ENCODE data around the gene KRTAP5-2. TPM values are rescaled to one million over a fixed set of nuclear protein-coding genes. Genes with fewer than 3 reads are reported as not detected.

KRTAP5-2 gene
- total RNA-seq, 1 experiment from 2014 or later: not detected

DNA sequence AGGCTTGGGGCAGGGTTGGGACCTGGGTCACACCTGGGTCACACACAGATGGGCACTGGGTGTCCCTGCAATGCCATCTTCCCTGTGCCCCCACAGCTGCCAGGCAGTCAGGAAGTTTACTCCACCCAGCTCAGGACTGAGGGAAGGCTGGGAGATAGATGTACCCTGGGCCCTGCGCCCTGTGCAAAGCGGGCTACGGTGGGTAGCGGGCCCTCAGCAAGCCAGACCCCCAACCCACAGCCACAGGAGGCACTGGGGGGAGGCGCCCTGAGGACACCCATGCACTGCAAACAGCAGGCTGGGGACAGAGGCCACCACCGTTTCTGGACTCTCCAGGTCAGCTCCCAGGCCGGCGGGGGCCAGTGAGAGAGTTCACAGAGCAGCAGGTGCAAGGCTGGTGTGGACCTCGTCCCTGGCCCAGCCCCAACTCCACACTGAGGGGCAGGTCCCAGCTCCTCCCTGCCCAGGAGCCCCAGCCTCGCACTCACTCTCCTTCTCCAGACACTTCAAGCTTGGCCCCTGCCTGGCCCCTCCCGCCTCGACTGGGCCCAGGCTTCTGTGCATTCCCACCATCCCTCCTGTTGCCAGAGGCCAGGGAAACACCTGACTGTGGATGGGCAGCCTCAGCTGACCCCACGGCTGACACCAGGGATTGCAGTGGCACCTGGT lies 30.9 kb downstream of the KRTAP5-2 start:
- CTCF ChIA-PET: interaction anchor here (0.6 to 1.2 kb wide), 2 partner anchors 7 to 379 kb away, joined by 4 to 5 read pairs; no protein-coding TSS in a partner anchor
- no peaks in the 10 kb centered on the region for H3K27me3 Mint-ChIP-seq (ENCODE audit: unreplicated experiment)
- BruUV-seq (replicated peaks): no TSS peak

DNA sequence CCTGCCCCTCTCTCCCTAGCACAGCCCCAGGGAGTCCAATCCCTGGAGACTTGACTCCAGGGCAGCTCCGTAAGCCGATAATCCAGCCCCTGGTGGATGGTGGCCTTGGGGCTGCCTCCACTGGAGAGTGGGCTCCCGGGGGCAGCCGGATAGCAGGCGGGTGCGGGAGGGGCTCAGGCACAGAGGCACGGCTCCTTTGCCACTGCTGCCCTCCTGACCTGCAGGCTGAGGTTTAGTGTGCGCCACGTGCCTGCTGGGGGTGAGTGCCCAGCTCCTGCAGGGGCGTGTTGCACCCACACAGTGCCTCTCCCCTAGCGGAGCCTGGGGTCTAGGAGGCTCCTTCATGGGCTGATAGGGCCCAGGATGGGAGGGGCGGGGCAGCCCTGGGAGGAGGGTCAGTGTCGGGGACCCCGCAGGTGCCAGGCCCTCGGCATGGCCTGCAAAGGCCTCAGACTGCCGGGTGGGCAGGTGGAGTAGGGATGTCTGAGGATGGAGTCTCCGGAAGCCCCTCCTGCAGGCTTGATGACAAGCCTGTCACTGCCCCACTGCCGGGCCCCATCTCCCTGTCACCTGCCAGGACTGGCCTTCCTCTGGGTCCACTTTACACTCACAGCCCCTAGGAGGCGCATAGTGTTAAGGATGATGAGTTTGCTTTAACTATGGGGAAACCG lies 31.6 kb downstream of the KRTAP5-2 start:
- intact Hi-C loops (cut with micrococcal nuclease; ENCODE audit: unreplicated experiment): no loop called here
- Mint-ChIP-seq H3K4me3 (ENCODE audit: low read depth, unreplicated experiment) (no peak overlapping the region), H3K4me1 (ENCODE audit: low read depth, unreplicated experiment) (peaks cover 7% of the 10 kb centered on the region), H3K9me3 (ENCODE audit: low read depth, unreplicated experiment) (no peaks in the 10 kb centered on the region), H3K27ac (ENCODE audit: unreplicated experiment) (no peak overlapping the region), H3K27me3 (ENCODE audit: unreplicated experiment) (no peaks in the 10 kb centered on the region), H3K36me3 (ENCODE audit: insufficient read depth, unreplicated experiment) (peaks cover 40% of the 10 kb centered on the region)
- TF ChIP-seq, protein P1, sequence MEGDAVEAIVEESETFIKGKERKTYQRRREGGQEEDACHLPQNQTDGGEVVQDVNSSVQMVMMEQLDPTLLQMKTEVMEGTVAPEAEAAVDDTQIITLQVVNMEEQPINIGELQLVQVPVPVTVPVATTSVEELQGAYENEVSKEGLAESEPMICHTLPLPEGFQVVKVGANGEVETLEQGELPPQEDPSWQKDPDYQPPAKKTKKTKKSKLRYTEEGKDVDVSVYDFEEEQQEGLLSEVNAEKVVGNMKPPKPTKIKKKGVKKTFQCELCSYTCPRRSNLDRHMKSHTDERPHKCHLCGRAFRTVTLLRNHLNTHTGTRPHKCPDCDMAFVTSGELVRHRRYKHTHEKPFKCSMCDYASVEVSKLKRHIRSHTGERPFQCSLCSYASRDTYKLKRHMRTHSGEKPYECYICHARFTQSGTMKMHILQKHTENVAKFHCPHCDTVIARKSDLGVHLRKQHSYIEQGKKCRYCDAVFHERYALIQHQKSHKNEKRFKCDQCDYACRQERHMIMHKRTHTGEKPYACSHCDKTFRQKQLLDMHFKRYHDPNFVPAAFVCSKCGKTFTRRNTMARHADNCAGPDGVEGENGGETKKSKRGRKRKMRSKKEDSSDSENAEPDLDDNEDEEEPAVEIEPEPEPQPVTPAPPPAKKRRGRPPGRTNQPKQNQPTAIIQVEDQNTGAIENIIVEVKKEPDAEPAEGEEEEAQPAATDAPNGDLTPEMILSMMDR (IDR thresholded peaks at IDR 0.05; ENCODE audit: unreplicated experiment): no peak
- CTCF ChIA-PET: interaction anchor here (0.6 to 1.2 kb wide), 2 partner anchors 8 to 380 kb away, joined by 4 to 5 read pairs; no protein-coding TSS in a partner anchor
- DNase-seq: no peak
- BruUV-seq (replicated peaks): no TSS peak

More for the DNA sequence above, 30.9 kb downstream of the KRTAP5-2 start:
- Mint-ChIP-seq H3K36me3 (ENCODE audit: insufficient read depth, unreplicated experiment) (peaks cover 40% of the 10 kb centered on the region), H3K9me3 (ENCODE audit: low read depth, unreplicated experiment) (no peaks in the 10 kb centered on the region), H3K4me1 (ENCODE audit: low read depth, unreplicated experiment) (peaks cover 7% of the 10 kb centered on the region), H3K27ac (ENCODE audit: unreplicated experiment) (no peak overlapping the region), H3K4me3 (ENCODE audit: low read depth, unreplicated experiment) (no peak overlapping the region)
- no peak for DNase-seq
- TF ChIP-seq, protein P1 (IDR thresholded peaks at IDR 0.05; ENCODE audit: unreplicated experiment): no peak
- intact Hi-C loops (cut with micrococcal nuclease; ENCODE audit: unreplicated experiment): no loop called here

DNA sequence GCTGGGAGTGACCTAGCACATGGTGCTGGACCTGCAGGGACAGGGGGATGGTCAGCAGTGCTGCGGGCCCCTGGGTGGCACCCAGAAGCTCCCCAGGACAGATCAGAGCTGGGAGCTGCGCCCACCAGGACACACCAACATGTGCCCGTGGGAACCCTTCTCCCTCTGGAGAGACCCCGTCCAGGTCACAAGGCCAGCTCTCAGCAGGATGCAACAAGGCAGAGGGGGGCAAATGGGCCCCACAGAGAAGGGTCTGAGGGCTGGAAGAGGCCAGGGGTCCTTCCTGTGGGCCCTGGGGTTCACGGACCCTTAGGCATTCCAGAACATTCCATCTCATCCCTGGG lies 32.2 kb downstream of the KRTAP5-2 start:
- peaks cover 38% of the 10 kb centered on the region for H3K36me3 Mint-ChIP-seq (ENCODE audit: insufficient read depth, unreplicated experiment)
- H3K4me3 Mint-ChIP-seq (ENCODE audit: low read depth, unreplicated experiment): no peak overlapping the region
- H3K9me3 Mint-ChIP-seq (ENCODE audit: low read depth, unreplicated experiment): no peaks in the 10 kb centered on the region
- BruUV-seq (replicated peaks): no TSS peak
- no peak overlapping the region for H3K27ac Mint-ChIP-seq (ENCODE audit: unreplicated experiment)
- peaks cover 7% of the 10 kb centered on the region for H3K4me1 Mint-ChIP-seq (ENCODE audit: low read depth, unreplicated experiment)
- intact Hi-C loops (cut with micrococcal nuclease; ENCODE audit: unreplicated experiment): no loop called here
- CTCF ChIA-PET: interaction anchor here (0.6 to 1.2 kb wide), 2 partner anchors 8 to 17 kb away, joined by 3 to 4 read pairs; no protein-coding TSS in a partner anchor
- TF ChIP-seq, protein P1 (IDR thresholded peaks at IDR 0.05; ENCODE audit: unreplicated experiment): no peak
- H3K27me3 Mint-ChIP-seq (ENCODE audit: unreplicated experiment): no peaks in the 10 kb centered on the region
- DNase-seq: no peak

DNA sequence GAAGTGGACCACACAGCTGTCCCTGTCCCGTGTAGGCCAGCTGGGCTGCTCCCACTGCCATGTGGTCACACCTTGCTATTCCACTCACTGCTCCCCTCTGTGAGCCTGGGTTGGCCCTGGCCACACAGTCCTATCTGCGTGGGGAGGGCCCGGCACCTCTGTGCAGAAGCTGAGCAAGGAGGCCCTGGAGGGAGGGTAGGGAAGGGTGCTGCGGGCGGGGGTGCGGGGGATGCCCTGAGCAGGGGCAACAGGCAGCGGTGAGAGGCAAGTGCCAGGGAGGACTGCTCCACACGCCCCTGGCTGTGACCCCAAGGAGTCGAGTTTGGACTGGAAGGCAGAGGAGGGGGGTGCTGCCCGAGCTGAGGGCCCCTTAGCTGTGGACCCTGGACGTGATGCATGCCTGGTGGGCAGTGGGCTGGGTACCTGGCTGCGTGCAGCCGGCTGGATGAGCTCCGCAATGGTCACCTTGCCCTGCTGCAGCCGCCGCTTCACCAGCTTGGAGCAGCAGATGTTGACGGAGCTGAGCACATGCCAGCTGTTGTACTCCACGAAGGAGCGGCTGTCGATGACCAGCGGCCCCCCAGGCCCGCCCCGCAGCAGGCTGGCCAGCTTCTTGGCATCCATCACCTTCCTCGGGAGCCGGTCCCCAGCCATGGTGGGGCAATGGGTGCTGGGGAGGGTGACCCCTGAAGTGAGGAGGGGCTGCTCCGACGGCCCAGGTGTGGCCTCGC lies 32.8 kb downstream of the KRTAP5-2 start:
- intact Hi-C loops (cut with micrococcal nuclease; ENCODE audit: unreplicated experiment): no loop called here
- no peak for DNase-seq
- H3K27me3 Mint-ChIP-seq (ENCODE audit: unreplicated experiment): no peaks in the 10 kb centered on the region
- no peaks in the 10 kb centered on the region for H3K9me3 Mint-ChIP-seq (ENCODE audit: low read depth, unreplicated experiment)
- CTCF ChIA-PET: interaction anchor here (0.6 kb wide), 1 partner anchor 17 kb away, joined by 3 read pairs; no protein-coding TSS in a partner anchor
- H3K36me3 Mint-ChIP-seq (ENCODE audit: insufficient read depth, unreplicated experiment): peaks cover 33% of the 10 kb centered on the region
- H3K4me1 Mint-ChIP-seq (ENCODE audit: low read depth, unreplicated experiment): peaks cover 7% of the 10 kb centered on the region
- BruUV-seq (replicated peaks): no TSS peak
- TF ChIP-seq, protein P1 (IDR thresholded peaks at IDR 0.05; ENCODE audit: unreplicated experiment): no peak
- no peak overlapping the region for H3K27ac Mint-ChIP-seq (ENCODE audit: unreplicated experiment)
- H3K4me3 Mint-ChIP-seq (ENCODE audit: low read depth, unreplicated experiment): no peak overlapping the region

All from Calu3 (cell line).